Type B pancreatic cell (in vitro differentiated cells): Measurements from ENCODE around the gene IWS1. TPM values are rescaled to one million over a fixed set of nuclear protein-coding genes. Genes with fewer than 3 reads are reported as not detected.

Experiments
- DNase-seq: peaks from one replicate; pipeline ENCODE4 v3.0.0; 2021; ENCODE audit warnings: mixed read lengths; ENCODE audit not compliant: unreplicated experiment; ENCODE audit errors: extremely low spot score
- H3K27ac Mint-ChIP-seq: 2 replicates; pipeline ENCODE4 v1.8.0; 2021; ENCODE audit warnings: mild to moderate bottlenecking, mixed read lengths
- H3K27me3 Mint-ChIP-seq: 2 replicates; pipeline ENCODE4 v1.8.0; 2021; ENCODE audit warnings: mixed read lengths
- H3K36me3 Mint-ChIP-seq: 2 replicates; pipeline ENCODE4 v1.8.0; 2021; ENCODE audit warnings: mixed read lengths
- H3K4me1 Mint-ChIP-seq: one replicate; pipeline ENCODE4 v1.8.0; 2021; ENCODE audit warnings: mixed read lengths; ENCODE audit not compliant: unreplicated experiment
- H3K4me3 Mint-ChIP-seq: 2 replicates; pipeline ENCODE4 v1.8.0; 2021; ENCODE audit warnings: mild to moderate bottlenecking, mixed read lengths
- H3K9me3 Mint-ChIP-seq: 2 replicates; pipeline ENCODE4 v1.8.0; 2021; ENCODE audit warnings: mixed read lengths
- CTCF ChIP-seq: fragments of 200-600 bp; sonication (generic); conservative IDR thresholded peaks from 2 replicates; pipeline ENCODE4 v1.5.0; 2021; ENCODE audit warnings: antibody characterized with exemption, mild to moderate bottlenecking
- total RNA-seq: library from RNA; stranded (reverse); gene quantifications from 2 replicates; pipeline ENCODE4 v1.2.1, GENCODE V29; 2021; ENCODE audit warnings: low replicate concordance

The IWS1 gene
- total RNA-seq, 1 donor from 2014 or later, result 45.3 TPM

- Mint-ChIP-seq H3K9me3 (no peaks in the 10 kb centered on the region), H3K27ac (no peak overlapping the region), H3K36me3 (no peaks in the 10 kb centered on the region), H3K4me3 (no peak overlapping the region), H3K4me1 (peaks cover 4% of the 10 kb centered on the region), H3K27me3 (peaks cover 57% of the 10 kb centered on the region)
- no peak for DNase-seq
- TF ChIP-seq CTCF, result no peak
Observed at GRCh38 chr2:127537644-127538043, 11.4 kb upstream of the IWS1 start.

GRCh38 chr2:127536707-127537541, 10.6 kb upstream of the IWS1 start:
- Mint-ChIP-seq H3K27ac (peak overlapping the region; percentile 48), H3K36me3 (no peaks in the 10 kb centered on the region), H3K4me3 (no peak overlapping the region), H3K27me3 (peaks cover 57% of the 10 kb centered on the region), H3K9me3 (no peaks in the 10 kb centered on the region), H3K4me1 (no peaks in the 10 kb centered on the region)
- no peak for DNase-seq
- no peak for TF ChIP-seq CTCF

- no peak for TF ChIP-seq CTCF
- no peak for DNase-seq
- Mint-ChIP-seq H3K27me3 (peaks cover 58% of the 10 kb centered on the region), H3K36me3 (no peaks in the 10 kb centered on the region), H3K9me3 (no peaks in the 10 kb centered on the region), H3K4me1 (no peaks in the 10 kb centered on the region), H3K27ac (no peak overlapping the region), H3K4me3 (no peak overlapping the region)
Observed at GRCh38 chr2:127535918-127536317, 9.6 kb upstream of the IWS1 start.

- peaks cover 55% of the 10 kb centered on the region for H3K27me3 Mint-ChIP-seq
- no peaks in the 10 kb centered on the region for H3K4me1 Mint-ChIP-seq
- H3K9me3 Mint-ChIP-seq, result no peaks in the 10 kb centered on the region
- H3K4me3 Mint-ChIP-seq, result no peak within 1 kb of the TSS
- TF ChIP-seq CTCF, result no peak
- no peaks in the 10 kb centered on the region for H3K36me3 Mint-ChIP-seq
- peak within 1 kb of the TSS; percentile 48 for H3K27ac Mint-ChIP-seq
- no peak for DNase-seq
Observed at GRCh38 chr2:127535422-127535901, 9.2 kb upstream of the IWS1 start, which contains the start of gene MYO7B. Gene MYO7B (plus strand): TSS chr2:127535683. CDS start chr2:127559723, 24,040 bp downstream.

- Mint-ChIP-seq H3K4me3 (no peak overlapping the region), H3K36me3 (no peaks in the 10 kb centered on the region), H3K27me3 (peaks cover 41% of the 10 kb centered on the region), H3K4me1 (peaks cover 2% of the 10 kb centered on the region), H3K27ac (no peak overlapping the region), H3K9me3 (no peaks in the 10 kb centered on the region)
- TF ChIP-seq CTCF, result no peak
- DNase-seq, result no peak
Observed at GRCh38 chr2:127532296-127532695, 6.0 kb upstream of the IWS1 start.
